CD14-positive monocyte (primary cell): ENCODE measurements around the gene CACNA1D. TPM values are rescaled to one million over a fixed set of nuclear protein-coding genes. Genes with fewer than 3 reads are reported as not detected.

Experiments
- DNase-seq, 3 donors: peaks; one replicate each; pipeline ENCODE4 v3.0.0-alpha.2; 2011 to 2022
- H2AFZ ChIP-seq: 2 replicates; pipeline ENCODE4 v1.6.0; 2012; ENCODE audit warnings: mild to moderate bottlenecking, low read depth, low read length, inconsistent platforms; ENCODE audit not compliant: insufficient read depth, poor library complexity, severe bottlenecking
- H3K27ac ChIP-seq, 2 donors: 1 replicate in 1 of 2; 2 replicates in 1 of 2; pipeline ENCODE4 v1.5.1; 2012 to 2013; ENCODE audit warnings: low read length in 2 of 2, control low read depth in 1 of 2, inconsistent platforms in 1 of 2, low read depth in 1 of 2, mild to moderate bottlenecking in 1 of 2
- H3K27me3 ChIP-seq, 2 donors: one replicate each; pipeline versions ENCODE4 v1.6.0 to v1.6.1; 2011 to 2013; ENCODE audit warnings: low read length in 2 of 2; ENCODE audit not compliant: control insufficient read depth in 2 of 2, insufficient read depth in 2 of 2
- H3K36me3 ChIP-seq, 2 donors: replicated peaks in 1 of 2; 1 replicate in 1 of 2; 2 replicates in 1 of 2; pipeline versions ENCODE4 v1.5.1 to v1.6.1; 2012 to 2013; ENCODE audit warnings: low read length in 2 of 2, control low read depth in 1 of 2, inconsistent platforms in 1 of 2, mild to moderate bottlenecking in 1 of 2; ENCODE audit not compliant: insufficient read depth in 2 of 2, control insufficient read depth in 1 of 2
- H3K4me1 ChIP-seq, 2 donors: 1 replicate in 1 of 2; 2 replicates in 1 of 2; pipeline versions ENCODE4 v1.5.1 to v1.6.1; 2012 to 2013; ENCODE audit warnings: low read length in 2 of 2, control low read depth in 1 of 2, inconsistent platforms in 1 of 2, mild to moderate bottlenecking in 1 of 2, moderate library complexity in 1 of 2; ENCODE audit not compliant: insufficient read depth in 2 of 2, control insufficient read depth in 1 of 2
- H3K4me2 ChIP-seq: replicated peaks from 2 replicates; pipeline ENCODE3; 2012; ENCODE audit warnings: low read length, moderate library complexity, mild to moderate bottlenecking; ENCODE audit not compliant: poor library complexity, severe bottlenecking; ENCODE audit errors: extremely low read depth
- H3K4me3 ChIP-seq, 3 experiments: fragments of 200-600 bp in 1 of 3; sonication (generic) in 1 of 3; replicated peaks in 1 of 3; 1 replicate in 2 of 3; 2 replicates in 1 of 3; pipeline ENCODE4 v1.5.1; 2011 to 2013; ENCODE audit warnings: low read length in 3 of 3, mild to moderate bottlenecking in 3 of 3, control low read depth in 2 of 3, low read depth in 2 of 3, inconsistent platforms in 1 of 3, moderate library complexity in 1 of 3
- H3K79me2 ChIP-seq: 2 replicates; pipeline ENCODE4 v1.6.0; 2012; ENCODE audit warnings: mild to moderate bottlenecking, control low read depth, inconsistent platforms, low read length, moderate library complexity; ENCODE audit not compliant: insufficient read depth
- H3K9ac ChIP-seq: 2 replicates; pipeline ENCODE4 v1.6.0; 2017; ENCODE audit warnings: low read length, mild to moderate bottlenecking; ENCODE audit not compliant: insufficient read depth, poor library complexity, severe bottlenecking
- H3K9me3 ChIP-seq, 2 donors: replicated peaks in 1 of 2; 1 replicate in 1 of 2; 2 replicates in 1 of 2; pipeline versions ENCODE4 v1.5.1 to v1.6.1; 2012 to 2013; ENCODE audit warnings: low read length in 2 of 2, control low read depth in 1 of 2; ENCODE audit not compliant: control insufficient read depth in 1 of 2, insufficient read depth in 1 of 2
- H4K20me1 ChIP-seq: 2 replicates; pipeline ENCODE4 v1.6.0; 2012; ENCODE audit warnings: mild to moderate bottlenecking, low read length, control low read depth, moderate library complexity; ENCODE audit not compliant: insufficient read depth
- H3K27ac Mint-ChIP-seq, 7 donors: one replicate each; pipeline ENCODE4 v1.8.0; 2020; ENCODE audit warnings: mild to moderate bottlenecking in 7 of 7, mixed read lengths in 7 of 7, moderate library complexity in 6 of 7, inconsistent platforms in 2 of 7
- H3K27me3 Mint-ChIP-seq, 3 donors: one replicate each; pipeline ENCODE4 v1.8.0; 2021 to 2022; ENCODE audit warnings: low read depth in 3 of 3, mild to moderate bottlenecking in 3 of 3, mixed read lengths in 3 of 3, moderate library complexity in 3 of 3, inconsistent platforms in 1 of 3
- H3K36me3 Mint-ChIP-seq, 2 donors: one replicate each; pipeline ENCODE4 v1.8.0; 2020; ENCODE audit warnings: mixed read lengths in 2 of 2, inconsistent platforms in 1 of 2, mild to moderate bottlenecking in 1 of 2
- H3K4me1 Mint-ChIP-seq: one replicate; pipeline ENCODE4 v1.8.0; 2020; ENCODE audit warnings: mild to moderate bottlenecking, mixed read lengths
- H3K4me3 Mint-ChIP-seq, 2 donors: one replicate each; pipeline ENCODE4 v1.8.0; 2020; ENCODE audit warnings: mild to moderate bottlenecking in 2 of 2, mixed read lengths in 2 of 2, moderate library complexity in 1 of 2
- H3K9me3 Mint-ChIP-seq, 7 donors: one replicate each; pipeline ENCODE4 v1.8.0; 2020 to 2022; ENCODE audit warnings: mixed read lengths in 7 of 7, mild to moderate bottlenecking in 6 of 7, moderate library complexity in 6 of 7, inconsistent platforms in 2 of 7
- CTCF ChIP-seq: fragments of 200-600 bp; IDR thresholded peaks from one replicate; pipeline ENCODE4 v1.8.0; 2022; ENCODE audit warnings: antibody characterized with exemption, mild to moderate bottlenecking
- WGBS: methylation state at CpG from one replicate; pipeline ENCODE4 v1.1.5; 2013; ENCODE audit warnings: missing lambda C conversion rate; ENCODE audit not compliant: insufficient coverage; 5-methylcytosine and 5-hydroxymethylcytosine counted together
- intact Hi-C, 2 donors: fragments of 100-400 bp; cut with micrococcal nuclease; formaldehyde crosslinking; loops; one replicate each; pipeline versions ENCODE4 v1.15.0 to v1.15.1; 2023
- polyA plus RNA-seq, 3 donors: library from polyadenylated mRNA; depleted of rRNA in 1 of 3; unstranded in 2 of 3; stranded (reverse) in 1 of 3; fragments of 300-500 nt in 2 of 3; fragments of >200 nt in 1 of 3; fragmentation: Illumina TruSeq in 2 of 3; gene quantifications; 1 replicate in 2 of 3; 2 replicates in 1 of 3; pipeline ENCODE4 v1.2.3, GENCODE V29; 2012 to 2021

CACNA1D gene
- polyA plus RNA-seq, 3 donors: 0.29 to 1.2 (median 0.98) TPM

- 21% methylated on average over 6 of the region's 6 CpGs for WGBS
- H3K9me3 ChIP-seq: no peaks in the 10 kb centered on the region
- H3K27ac ChIP-seq: no peak overlapping the region
- TF ChIP-seq CTCF: no peak
- H3K9ac ChIP-seq: no peak overlapping the region
- intact Hi-C loops: no loop called here
- H3K27me3 ChIP-seq: no peaks in the 10 kb centered on the region
- H3K4me1 ChIP-seq: peaks cover 19 to 22% of the 10 kb centered on the region in 2 donors
- H3K4me3 ChIP-seq: no peak overlapping the region
- H4K20me1 ChIP-seq: no peaks in the 10 kb centered on the region
- peaks cover 4 to 9% (median 4%) of the 10 kb centered on the region in 3 donors for H3K27me3 Mint-ChIP-seq
- H3K27ac Mint-ChIP-seq: peak overlapping the region in 6 of 7 donors; percentile 32 to 79 (median 70)
- H3K4me1 Mint-ChIP-seq: peaks cover 20% of the 10 kb centered on the region
- no peak overlapping the region for H3K4me2 ChIP-seq
- no peaks in the 10 kb centered on the region for H3K9me3 Mint-ChIP-seq
- DNase-seq: peak; percentile 34 to 82 (median 35)
- no peaks in the 10 kb centered on the region for H3K79me2 ChIP-seq
- H3K36me3 ChIP-seq: no peaks in the 10 kb centered on the region
- no peak overlapping the region for H3K4me3 Mint-ChIP-seq
- H2AFZ ChIP-seq: peak overlapping the region; percentile 56
- H3K36me3 Mint-ChIP-seq: peaks cover 0 to 2% of the 10 kb centered on the region in 2 donors
Observed at GRCh38 chr3:53834429-53835095, 340.2 kb downstream of the CACNA1D start.

GRCh38 chr3:53835257-53835656 is 340.8 kb downstream of the CACNA1D start:
- Histone ChIP-seq H3K4me2 (no peak overlapping the region), H4K20me1 (no peaks in the 10 kb centered on the region), H3K27ac (no peak overlapping the region), H3K36me3 (no peaks in the 10 kb centered on the region), H3K9me3 (no peaks in the 10 kb centered on the region), H3K4me3 (no peak overlapping the region), H3K79me2 (no peaks in the 10 kb centered on the region), H3K27me3 (no peaks in the 10 kb centered on the region), H2AFZ (no peak overlapping the region), H3K4me1 (peaks cover 19 to 22% of the 10 kb centered on the region in 2 donors), H3K9ac (no peak overlapping the region)
- H3K4me1 Mint-ChIP-seq: peaks cover 20% of the 10 kb centered on the region
- TF ChIP-seq CTCF: no peak
- DNase-seq: no peak
- H3K9me3 Mint-ChIP-seq: no peaks in the 10 kb centered on the region
- peaks cover 5 to 15% (median 8%) of the 10 kb centered on the region in 3 donors for H3K27me3 Mint-ChIP-seq
- H3K36me3 Mint-ChIP-seq: peaks cover 0 to 2% of the 10 kb centered on the region in 2 donors
- intact Hi-C loops: no loop called here
- WGBS: 100% methylated on average over 1 of the region's 1 CpG
- peak overlapping the region in 2 of 7 donors; percentile 35 to 78 for H3K27ac Mint-ChIP-seq
- H3K4me3 Mint-ChIP-seq: no peak overlapping the region
